G401 (cell line): ENCODE data around the gene MTX1. TPM values are rescaled to one million over a fixed set of nuclear protein-coding genes. Genes with fewer than 3 reads are reported as not detected.
"Not testable (repeated sequence)": the region's sequence is repeated elsewhere in the genome, so short reads cannot be mapped to it uniquely, and the experiment has no call there.

Experiments
- DNase-seq: peaks from one replicate; pipeline ENCODE4 v3.0.0-alpha.2; 2015; ENCODE audit warnings: low spot score
- in situ Hi-C: cut with HindIII; loops from 2 replicates; pipeline ENCODE4 v1.10.0; 2016; ENCODE audit warnings: low sequenced_read_pairs, mixed read lengths
- total RNA-seq: library from RNA; depleted of rRNA; stranded (reverse); fragments of >200 nt; shearing (Covaris generic); gene quantifications from 2 replicates; pipeline ENCODE4 v1.2.3, GENCODE V29; 2014

MTX1 gene
- total RNA-seq, 1 experiment from 2014 or later, result 126 TPM

DNA sequence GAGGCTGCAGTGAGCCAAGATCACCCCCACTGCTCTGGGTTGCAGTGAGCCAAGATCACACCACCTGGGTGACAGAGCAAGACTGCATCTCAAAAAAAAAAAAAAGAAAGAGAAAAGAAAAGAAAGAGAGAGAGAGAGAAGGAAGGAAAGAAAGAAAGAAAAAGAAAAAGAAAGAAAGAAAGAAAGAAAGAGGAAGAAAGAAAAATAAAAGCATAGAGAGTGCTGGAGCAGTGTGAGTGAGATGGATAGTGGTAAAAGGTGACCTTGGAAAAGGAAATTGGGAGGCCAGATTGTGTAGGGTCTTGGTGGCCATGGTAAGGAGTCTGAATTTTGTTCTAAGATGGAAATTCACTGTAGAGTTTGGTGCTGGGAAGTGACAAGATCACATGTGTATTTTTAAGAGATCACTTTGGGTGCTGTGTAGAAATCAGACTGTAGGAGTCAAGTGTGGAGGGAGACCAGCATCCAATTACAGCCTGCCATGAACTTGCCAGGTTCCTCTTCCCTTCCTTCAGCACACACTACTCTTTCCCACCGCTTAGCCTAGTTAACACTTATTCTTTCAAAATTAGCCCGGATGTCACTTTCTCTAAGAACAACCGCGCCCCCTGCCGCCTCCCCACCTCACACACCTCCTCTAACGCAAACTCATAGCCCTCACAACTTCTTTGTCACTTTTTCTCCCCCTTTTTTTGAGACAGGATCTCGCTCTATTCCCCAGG lies 17.9 kb downstream of the MTX1 start:
- in situ Hi-C loops, result no loop called here
- DNase-seq, result peak; percentile 78

DNA sequence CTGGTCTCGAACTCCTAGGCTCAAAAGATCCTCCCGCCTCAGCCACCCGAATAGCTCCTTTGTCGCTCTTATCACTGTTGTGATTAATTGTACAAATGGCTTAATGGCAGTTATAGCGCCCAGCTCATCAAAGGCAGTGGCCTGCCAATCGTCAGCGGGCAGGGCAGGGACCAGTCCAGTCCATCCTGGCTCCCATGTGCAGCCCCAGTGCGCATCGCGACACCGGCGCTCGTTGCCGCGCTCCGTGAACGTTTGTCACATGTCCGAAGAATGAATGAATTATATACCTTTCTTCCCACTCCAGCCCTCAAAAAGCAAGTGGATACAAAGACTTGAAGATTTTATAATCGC lies 18.4 kb downstream of the MTX1 start:
- in situ Hi-C loops, result no loop called here
- peak; percentile 73 for DNase-seq

DNA sequence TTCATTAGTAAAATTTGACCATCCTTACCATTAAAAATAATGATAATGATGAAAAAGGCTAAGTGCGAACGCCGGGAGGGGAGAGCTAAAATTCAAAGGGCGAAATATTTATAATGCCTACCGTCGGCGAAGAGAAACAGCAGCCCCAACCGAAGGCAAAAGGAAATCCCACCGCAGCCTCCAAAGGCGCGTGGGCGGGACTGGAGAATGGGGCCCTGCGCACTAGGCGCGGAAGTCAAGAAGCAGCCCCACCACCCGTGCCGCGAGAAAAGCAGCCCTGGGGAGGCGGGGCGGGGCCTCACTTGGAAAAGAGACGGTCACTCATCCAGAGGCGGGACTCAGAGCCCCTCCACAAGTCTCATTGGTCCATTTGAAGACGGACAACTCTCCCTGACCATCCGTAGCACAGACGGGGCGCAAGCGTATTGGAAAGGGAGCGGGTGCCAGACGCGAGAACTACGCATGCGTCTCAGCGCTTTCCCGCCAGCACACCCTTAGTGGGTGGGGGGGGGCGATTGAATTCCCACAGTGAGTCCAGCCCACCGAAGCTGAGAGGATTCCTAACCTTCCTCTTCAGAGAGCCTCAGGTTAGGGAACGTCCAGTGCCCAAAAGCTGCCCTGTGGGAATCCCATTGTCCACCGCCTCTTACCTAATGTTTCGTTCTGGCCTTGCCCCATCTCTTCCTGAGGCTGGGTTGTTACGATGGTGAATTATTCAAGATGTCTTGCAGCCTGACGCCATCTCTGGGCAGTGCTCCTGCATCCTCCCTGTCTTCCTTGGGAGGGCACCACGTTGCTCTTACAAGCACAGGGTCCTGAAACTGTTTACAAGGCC lies 19.0 kb downstream of the MTX1 start:
- peak; percentile 99 for DNase-seq
- in situ Hi-C loops, result no loop called here

GRCh38 chr1:155228096-155228427 lies 19.6 kb downstream of the MTX1 start:
- no peak for DNase-seq
- in situ Hi-C loops, result no loop called here

DNA sequence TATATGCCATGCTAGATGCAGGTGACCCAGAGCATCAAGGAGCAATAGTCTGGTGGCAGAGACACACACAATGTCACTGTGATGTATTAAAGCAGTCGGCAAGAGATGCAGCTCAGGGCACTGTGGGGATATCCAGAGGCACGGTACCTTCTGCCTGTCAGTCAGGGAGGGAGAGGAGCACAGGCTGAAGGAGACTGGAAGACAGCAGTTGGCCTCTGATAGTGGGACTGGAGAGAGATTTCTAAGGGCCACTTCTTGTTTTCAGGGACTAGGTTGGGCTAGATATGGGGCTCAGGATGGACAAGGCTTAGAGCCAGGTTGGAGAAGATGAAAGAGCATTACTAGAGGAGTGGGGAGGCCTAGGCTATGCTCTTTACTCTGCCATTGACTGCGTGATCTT lies 22.8 kb downstream of the MTX1 start:
- in situ Hi-C loops, DNase-seq: not testable (repeated sequence)

- in situ Hi-C loops, DNase-seq: not testable (repeated sequence)
Observed at GRCh38 chr1:155232001-155232978, 23.8 kb downstream of the MTX1 start.

- in situ Hi-C loops, DNase-seq: not testable (repeated sequence)
Observed at GRCh38 chr1:155233502-155233901, 25.0 kb downstream of the MTX1 start.

DNA sequence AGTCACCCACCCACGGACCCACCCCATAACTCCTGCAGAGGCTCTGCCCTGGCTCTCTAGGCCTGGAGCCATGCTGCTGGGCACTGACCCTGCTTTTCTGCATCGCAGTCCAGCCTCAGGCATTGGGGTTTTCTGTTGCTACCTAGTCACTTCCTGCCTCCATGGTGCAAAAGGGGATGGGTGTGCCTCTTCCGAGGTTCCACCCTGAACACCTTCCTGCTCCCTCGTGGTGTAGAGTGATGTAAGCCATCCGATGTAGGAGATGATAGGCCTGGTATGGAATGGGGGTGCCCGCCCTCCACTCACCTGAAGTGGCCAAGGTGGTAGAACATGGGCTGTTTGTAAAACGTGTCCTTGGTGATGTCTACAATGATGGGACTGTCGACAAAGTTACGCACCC lies 26.9 kb downstream of the MTX1 start:
- in situ Hi-C loops, DNase-seq: not testable (repeated sequence)

DNA sequence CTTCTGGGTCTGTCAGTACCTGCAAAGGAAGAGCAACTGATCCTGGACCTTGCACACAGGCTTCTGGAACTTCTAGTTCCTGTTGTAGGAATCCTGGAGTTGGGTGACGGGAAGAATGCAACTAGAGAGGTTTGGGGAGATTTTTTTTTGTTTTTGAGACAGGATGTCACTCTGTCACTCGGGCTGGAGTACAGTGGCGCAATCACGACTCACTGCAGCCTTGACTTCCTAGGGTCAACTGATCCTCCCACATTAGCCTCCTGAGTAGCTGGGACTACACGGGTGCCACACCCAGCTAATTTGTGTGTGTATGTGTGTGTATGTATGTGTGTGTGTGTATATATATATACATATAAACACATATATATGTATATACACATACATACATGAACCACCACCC lies 28.0 kb downstream of the MTX1 start:
- in situ Hi-C loops, result no loop called here
- DNase-seq, result no peak

GRCh38 chr1:155241069-155241679 lies 32.7 kb downstream of the MTX1 start:
- peak; percentile 92 for DNase-seq
- in situ Hi-C loops, result no loop called here

- in situ Hi-C loops, result no loop called here
- DNase-seq, result no peak
Observed at GRCh38 chr1:155241841-155242264, 33.4 kb downstream of the MTX1 start.

- DNase-seq, result peak; percentile 16
- in situ Hi-C loops, result no loop called here
Observed at GRCh38 chr1:155242805-155243358, 34.4 kb downstream of the MTX1 start.

- DNase-seq, result peak; percentile 100
- in situ Hi-C loops, result no loop called here
Observed at GRCh38 chr1:155244368-155245162, 36.1 kb downstream of the MTX1 start.

GRCh38 chr1:155245163-155245524 lies 36.6 kb downstream of the MTX1 start:
- DNase-seq, result no peak
- in situ Hi-C loops, result no loop called here

- in situ Hi-C loops, DNase-seq: not testable (repeated sequence)
Observed at GRCh38 chr1:155246796-155247195, 38.3 kb downstream of the MTX1 start.

- in situ Hi-C loops, result no loop called here
- DNase-seq, result no peak
Observed at GRCh38 chr1:155247667-155248553, 39.4 kb downstream of the MTX1 start.

GRCh38 chr1:155250246-155250632 lies 41.7 kb downstream of the MTX1 start:
- no peak for DNase-seq
- in situ Hi-C loops, result no loop called here
